RWPE1 (cell line): ENCODE data around the gene SPPL2C.

Experiments used
- CTCF ChIA-PET: fragments of 350-600 bp; sonication (Branson Sonifier 250); formaldehyde crosslinking; extraction: SDS; loops from one replicate; lab custom pipeline; 2021; lab: Yijun Ruan, JAX
- POLR2A ChIA-PET: fragments of 400-600 bp; formaldehyde crosslinking; extraction: SDS; loops from one replicate; lab custom pipeline; 2020; ENCODE audit warnings: antibody characterized with exemption; ENCODE audit not compliant: low non-redundant PET; lab: Yijun Ruan, JAX
- DNase-seq: peaks from one replicate; pipeline ENCODE4 v3.0.0; 2012; ENCODE audit warnings: low spot score
- H3K27ac ChIP-seq: fragments of 450-650 bp; 2 replicates; pipeline ENCODE4 v1.5.1; 2017
- TF ChIP-seq, protein P1 (sequence below): fragments of 450-650 bp; conservative IDR thresholded peaks from 2 replicates; pipeline ENCODE4 v1.5.1; 2017; ENCODE audit warnings: low read depth, mild to moderate bottlenecking

Gene SPPL2C

DNA sequence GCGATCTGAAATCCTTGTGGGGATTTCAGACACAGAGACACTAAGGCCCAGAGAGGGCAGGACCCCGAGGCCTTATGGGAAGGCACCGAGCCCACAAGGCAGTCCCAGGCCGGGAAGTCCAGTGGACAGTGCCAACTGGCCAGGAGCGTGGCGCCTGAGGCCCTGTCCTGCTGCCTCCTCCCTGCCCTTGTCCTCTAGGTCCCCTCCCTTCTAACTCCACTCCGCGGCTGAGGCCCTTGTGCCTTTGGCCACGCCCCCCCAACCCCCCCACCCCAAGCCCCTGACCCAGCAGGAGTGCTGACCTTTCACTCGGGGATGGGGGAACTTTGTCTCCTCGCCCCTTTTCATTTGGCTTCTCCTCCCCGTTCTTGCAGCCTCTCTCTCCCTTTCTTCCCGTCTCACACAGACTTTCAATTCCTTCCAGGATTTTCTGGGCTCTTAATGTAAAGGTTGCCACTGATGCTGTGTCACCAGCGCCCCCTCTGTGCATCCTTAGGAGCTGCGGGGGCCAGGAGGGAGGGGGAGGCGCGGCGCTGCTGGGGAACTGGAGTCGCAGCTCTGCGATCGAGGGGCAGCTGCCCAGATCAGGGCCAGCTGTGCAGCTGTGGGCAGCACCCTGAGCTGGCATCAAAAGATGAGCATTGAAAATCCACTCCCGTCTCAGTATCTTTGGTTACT is 31.5 kb upstream of the SPPL2C start:
- TF ChIP-seq, protein P1, sequence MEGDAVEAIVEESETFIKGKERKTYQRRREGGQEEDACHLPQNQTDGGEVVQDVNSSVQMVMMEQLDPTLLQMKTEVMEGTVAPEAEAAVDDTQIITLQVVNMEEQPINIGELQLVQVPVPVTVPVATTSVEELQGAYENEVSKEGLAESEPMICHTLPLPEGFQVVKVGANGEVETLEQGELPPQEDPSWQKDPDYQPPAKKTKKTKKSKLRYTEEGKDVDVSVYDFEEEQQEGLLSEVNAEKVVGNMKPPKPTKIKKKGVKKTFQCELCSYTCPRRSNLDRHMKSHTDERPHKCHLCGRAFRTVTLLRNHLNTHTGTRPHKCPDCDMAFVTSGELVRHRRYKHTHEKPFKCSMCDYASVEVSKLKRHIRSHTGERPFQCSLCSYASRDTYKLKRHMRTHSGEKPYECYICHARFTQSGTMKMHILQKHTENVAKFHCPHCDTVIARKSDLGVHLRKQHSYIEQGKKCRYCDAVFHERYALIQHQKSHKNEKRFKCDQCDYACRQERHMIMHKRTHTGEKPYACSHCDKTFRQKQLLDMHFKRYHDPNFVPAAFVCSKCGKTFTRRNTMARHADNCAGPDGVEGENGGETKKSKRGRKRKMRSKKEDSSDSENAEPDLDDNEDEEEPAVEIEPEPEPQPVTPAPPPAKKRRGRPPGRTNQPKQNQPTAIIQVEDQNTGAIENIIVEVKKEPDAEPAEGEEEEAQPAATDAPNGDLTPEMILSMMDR, result no peak
- H3K27ac ChIP-seq, result no peak overlapping the region
- ChIA-PET POLR2A (no interaction called here), CTCF (no interaction called here)
- no peak for DNase-seq

DNA sequence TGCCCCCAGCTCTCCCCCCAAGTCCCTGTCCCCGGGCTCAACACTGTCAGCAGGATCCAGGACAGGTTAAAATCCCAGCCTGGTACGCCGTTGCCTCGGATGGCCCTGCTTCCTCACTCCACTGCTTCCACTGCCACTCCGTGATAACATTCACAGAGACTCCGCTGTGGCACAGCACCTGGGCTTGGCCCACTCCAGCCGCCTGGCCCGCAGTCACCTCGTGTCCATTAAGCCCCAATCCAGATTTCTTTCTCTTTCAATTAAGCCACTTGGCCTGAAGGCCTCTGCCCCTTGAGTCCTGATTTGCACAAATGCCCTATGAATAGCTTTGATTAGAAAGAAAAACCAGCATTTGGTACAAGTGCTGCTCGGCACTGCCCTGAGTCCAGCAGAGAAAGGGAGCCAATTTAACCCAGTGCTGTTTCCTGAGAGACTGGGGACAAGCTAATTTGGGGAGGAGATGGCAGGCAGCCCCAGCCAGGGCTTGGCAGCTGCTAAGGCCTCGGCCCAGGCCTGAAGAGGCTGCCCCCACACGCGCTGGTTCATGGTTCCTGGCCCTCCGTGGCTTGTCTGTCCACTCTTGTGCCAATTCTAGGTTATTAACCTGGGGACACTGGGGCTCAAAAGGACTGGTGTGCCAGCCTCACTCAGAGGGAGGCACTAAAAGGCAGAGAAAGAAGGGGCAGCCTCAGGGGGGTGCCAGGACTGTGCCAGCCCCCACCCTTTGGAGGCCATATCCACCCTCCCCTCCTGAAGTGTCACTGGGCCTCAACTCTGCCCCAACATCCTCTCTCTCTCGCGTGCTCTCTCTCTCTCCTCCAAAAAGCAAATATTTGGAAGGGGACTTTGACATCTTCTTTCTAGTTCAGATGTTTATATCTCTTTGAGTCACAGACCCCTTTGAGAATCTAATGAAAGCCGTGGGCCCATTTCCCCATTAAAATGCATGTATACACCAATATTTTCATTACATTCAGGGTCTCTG is 29.8 kb upstream of the SPPL2C start:
- ChIA-PET POLR2A (no interaction called here), CTCF (no interaction called here)
- no peak overlapping the region for H3K27ac ChIP-seq
- DNase-seq, result no peak
- TF ChIP-seq, protein P1, result no peak

DNA sequence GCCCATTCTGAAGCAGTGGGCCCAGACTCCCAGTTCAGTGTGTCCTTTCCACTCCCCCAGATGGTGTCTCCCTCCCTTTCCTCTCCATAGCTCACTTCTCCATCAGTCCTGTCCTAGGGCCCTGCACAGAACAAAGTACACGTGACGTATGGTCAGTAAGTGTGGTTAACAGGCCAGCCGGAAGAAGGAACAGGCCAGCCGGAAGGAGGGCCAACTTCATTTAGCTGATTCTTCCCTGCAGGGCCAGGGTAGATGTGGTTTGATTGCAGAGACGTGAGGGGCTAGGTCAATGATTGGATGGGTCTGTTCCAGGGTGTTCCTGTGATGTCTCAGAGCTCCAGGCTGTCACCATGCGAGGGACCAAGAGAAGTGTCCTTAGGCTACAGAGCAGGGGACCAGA is 28.9 kb upstream of the SPPL2C start:
- ChIA-PET CTCF (no interaction called here), POLR2A (no interaction called here)
- TF ChIP-seq, protein P1, result no peak
- no peak for DNase-seq
- no peak overlapping the region for H3K27ac ChIP-seq

DNA sequence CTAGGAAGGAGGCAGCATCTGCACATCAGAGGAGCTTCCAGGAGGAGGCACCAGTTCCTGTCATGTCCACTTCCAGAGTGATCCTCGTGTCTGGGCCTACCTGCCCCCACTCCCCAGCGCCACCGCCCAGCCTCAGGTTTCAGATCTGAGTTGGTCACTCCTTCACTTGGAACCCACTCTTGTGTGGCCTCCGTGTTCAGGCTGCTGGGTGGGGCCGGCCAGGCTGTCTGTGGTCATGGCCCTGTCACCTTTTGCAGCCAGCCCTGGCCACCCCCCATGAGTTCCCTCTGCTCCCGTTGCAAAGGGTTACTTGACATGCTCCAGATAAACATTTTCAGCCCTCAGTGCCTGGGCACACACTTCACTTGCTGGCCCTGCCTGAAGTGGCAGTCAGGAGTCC is 26.6 kb upstream of the SPPL2C start:
- TF ChIP-seq, protein P1, result no peak
- POLR2A ChIA-PET, result no interaction called here
- H3K27ac ChIP-seq, result no peak overlapping the region
- no peak for DNase-seq
- CTCF ChIA-PET, result interaction anchor here (0.6 to 1.8 kb wide), 2 partner anchors 13 to 178 kb away, joined by 3 to 6 read pairs; no protein-coding TSS in a partner anchor

DNA sequence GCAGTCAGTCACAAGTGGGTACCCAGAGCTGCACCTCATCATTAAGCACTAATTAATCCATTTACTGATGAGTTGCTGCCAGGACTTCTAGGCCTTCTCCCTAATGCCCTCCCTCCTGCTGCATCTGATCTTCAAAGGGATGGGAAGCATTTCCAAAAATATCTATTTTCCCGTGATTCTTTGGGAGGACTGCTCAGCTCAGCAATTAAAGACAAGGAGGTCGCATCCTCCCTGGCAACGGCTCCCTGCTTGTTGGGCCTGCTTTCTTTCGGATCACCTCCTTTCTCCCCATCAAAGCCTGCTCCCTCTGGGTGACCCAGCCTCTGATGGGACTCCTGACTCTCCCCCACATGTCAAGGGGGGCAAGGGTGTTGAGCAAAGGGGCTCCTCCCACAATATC is 26.0 kb upstream of the SPPL2C start:
- ChIA-PET CTCF (interaction anchor here (1.8 kb wide), 1 partner anchor 179 kb away, joined by 6 read pairs; no protein-coding TSS in a partner anchor), POLR2A (no interaction called here)
- DNase-seq, result no peak
- H3K27ac ChIP-seq, result no peak overlapping the region
- TF ChIP-seq, protein P1, result no peak

DNA sequence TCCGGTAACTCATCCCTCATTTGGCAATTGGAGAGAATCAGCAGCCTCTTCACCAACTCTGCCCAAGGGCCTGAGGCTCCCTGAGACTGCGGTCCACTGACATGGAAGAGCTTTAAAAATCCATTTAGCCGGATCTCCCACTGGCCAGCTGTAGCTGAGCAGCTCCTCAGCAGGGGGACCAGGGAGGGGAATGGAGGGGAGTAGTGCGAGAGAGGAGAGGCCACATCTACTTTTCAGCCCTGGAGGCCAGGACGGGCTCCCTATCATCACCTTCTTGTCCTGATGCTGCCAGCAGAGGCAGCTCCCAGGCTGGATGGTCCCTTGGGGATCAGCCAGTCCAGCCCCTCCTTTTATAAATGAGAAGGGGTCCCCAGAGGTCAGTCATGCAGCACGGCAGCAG is 25.0 kb upstream of the SPPL2C start:
- no peak overlapping the region for H3K27ac ChIP-seq
- TF ChIP-seq, protein P1, result no peak
- POLR2A ChIA-PET, result no interaction called here
- CTCF ChIA-PET, result interaction anchor here (0.6 to 1.8 kb wide), 2 partner anchors 28 to 179 kb away, joined by 3 to 6 read pairs; no protein-coding TSS in a partner anchor
- no peak for DNase-seq
